ENCODE data around the gene OR10J5.
A peak's percentile ranks its signal among the peaks of the same experiment; 100 is the strongest.
"Not testable (repeated sequence)": the region's sequence is repeated elsewhere in the genome, so short reads cannot be mapped to it uniquely, and the experiment has no call there.

The OR10J5 gene

GRCh38 chr1:159535907-159536306 is at the start of gene OR10J5:
TSS of gene OR10J5 (minus strand) at chr1:159536007. CDS start at chr1:159536007, 0 bp downstream.
- Mint-ChIP-seq H3K4me1 (no peaks in the 10 kb centered on the region), H3K27me3 (peaks cover 14% of the 10 kb centered on the region), H3K36me3 (ENCODE audit: low read depth) (no peaks in the 10 kb centered on the region), H3K27ac (no peak within 1 kb of the TSS), H3K4me3 (no peak within 1 kb of the TSS), H3K9me3 (no peaks in the 10 kb centered on the region)
- ATAC-seq, result no peak
- no peak for DNase-seq

GRCh38 chr1:159584536-159584935 is 48.7 kb upstream of the OR10J5 start:
- Mint-ChIP-seq H3K4me1 (peaks cover 2% of the 10 kb centered on the region), H3K27me3 (peaks cover 13% of the 10 kb centered on the region), H3K27ac (no peak overlapping the region), H3K9me3 (no peaks in the 10 kb centered on the region), H3K4me3 (no peak overlapping the region), H3K36me3 (ENCODE audit: low read depth) (no peaks in the 10 kb centered on the region)
- ATAC-seq (no peak), DNase-seq (no peak)

- peaks cover 15% of the 10 kb centered on the region for H3K27me3 Mint-ChIP-seq
- no peak for DNase-seq
- H3K4me1 Mint-ChIP-seq, result peaks cover 2% of the 10 kb centered on the region
Observed at GRCh38 chr1:159581422-159581821, 45.6 kb upstream of the OR10J5 start.

GRCh38 chr1:159580340-159580739 is 44.5 kb upstream of the OR10J5 start:
- DNase-seq, result no peak
- peaks cover 15% of the 10 kb centered on the region for H3K27me3 Mint-ChIP-seq
- no peaks in the 10 kb centered on the region for H3K36me3 Mint-ChIP-seq (ENCODE audit: low read depth)
- H3K4me1 Mint-ChIP-seq, result peaks cover 2% of the 10 kb centered on the region
- H3K4me3 Mint-ChIP-seq, result no peak overlapping the region
- peaks cover under 1% of the 10 kb centered on the region for H3K9me3 Mint-ChIP-seq
- peak; percentile 46 for ATAC-seq
- no peak overlapping the region for H3K27ac Mint-ChIP-seq

More at GRCh38 chr1:159581422-159581821, 45.6 kb upstream of the OR10J5 start:
- no peaks in the 10 kb centered on the region for H3K36me3 Mint-ChIP-seq (ENCODE audit: low read depth)
- no peak overlapping the region for H3K27ac Mint-ChIP-seq
- H3K4me3 Mint-ChIP-seq, result no peak overlapping the region
- H3K9me3 Mint-ChIP-seq, result no peaks in the 10 kb centered on the region
- ATAC-seq, result no peak

- ATAC-seq, result no peak
- Mint-ChIP-seq H3K27me3 (peaks cover 16% of the 10 kb centered on the region), H3K36me3 (ENCODE audit: low read depth) (no peaks in the 10 kb centered on the region), H3K27ac (no peak overlapping the region), H3K4me1 (peaks cover 2% of the 10 kb centered on the region), H3K4me3 (no peak overlapping the region), H3K9me3 (peaks cover 6% of the 10 kb centered on the region)
- DNase-seq, result no peak
Observed at GRCh38 chr1:159577446-159577845, 41.6 kb upstream of the OR10J5 start.

- Mint-ChIP-seq H3K4me3 (no peak overlapping the region), H3K27ac (no peak overlapping the region), H3K27me3 (peaks cover 5% of the 10 kb centered on the region), H3K9me3 (no peaks in the 10 kb centered on the region), H3K36me3 (ENCODE audit: low read depth) (no peaks in the 10 kb centered on the region), H3K4me1 (no peaks in the 10 kb centered on the region)
- ATAC-seq (no peak), DNase-seq (no peak)
Observed at GRCh38 chr1:159562680-159563079, 26.9 kb upstream of the OR10J5 start.

- Mint-ChIP-seq H3K36me3 (ENCODE audit: low read depth) (no peaks in the 10 kb centered on the region), H3K9me3 (no peaks in the 10 kb centered on the region), H3K4me1 (no peaks in the 10 kb centered on the region), H3K27ac (no peak overlapping the region), H3K27me3 (peaks cover 7% of the 10 kb centered on the region), H3K4me3 (no peak overlapping the region)
- DNase-seq, result no peak
- ATAC-seq, result no peak
Observed at GRCh38 chr1:159561497-159561896, 25.7 kb upstream of the OR10J5 start.

GRCh38 chr1:159560599-159560998 is 24.8 kb upstream of the OR10J5 start:
- no peaks in the 10 kb centered on the region for H3K9me3 Mint-ChIP-seq
- no peaks in the 10 kb centered on the region for H3K4me1 Mint-ChIP-seq

GRCh38 chr1:159556931-159557369 is 21.1 kb upstream of the OR10J5 start:
- H3K27me3 Mint-ChIP-seq, result peaks cover 11% of the 10 kb centered on the region
- H3K27ac Mint-ChIP-seq, result no peak overlapping the region
- ATAC-seq (no peak), DNase-seq (no peak)
- H3K4me3 Mint-ChIP-seq, result no peak overlapping the region
- no peaks in the 10 kb centered on the region for H3K9me3 Mint-ChIP-seq
- no peaks in the 10 kb centered on the region for H3K36me3 Mint-ChIP-seq (ENCODE audit: low read depth)
- H3K4me1 Mint-ChIP-seq, result no peaks in the 10 kb centered on the region

More at GRCh38 chr1:159560599-159560998, 24.8 kb upstream of the OR10J5 start:
- peaks cover 4% of the 10 kb centered on the region for H3K27me3 Mint-ChIP-seq
- ATAC-seq (no peak), DNase-seq (no peak)
- no peak overlapping the region for H3K4me3 Mint-ChIP-seq
- no peaks in the 10 kb centered on the region for H3K36me3 Mint-ChIP-seq (ENCODE audit: low read depth)
- no peak overlapping the region for H3K27ac Mint-ChIP-seq

- ATAC-seq (no peak), DNase-seq (no peak)
- Mint-ChIP-seq H3K4me1 (no peaks in the 10 kb centered on the region), H3K36me3 (ENCODE audit: low read depth) (no peaks in the 10 kb centered on the region), H3K4me3 (no peak overlapping the region), H3K27me3 (peaks cover 17% of the 10 kb centered on the region), H3K27ac (no peak overlapping the region), H3K9me3 (no peaks in the 10 kb centered on the region)
Observed at GRCh38 chr1:159554696-159555095, 18.9 kb upstream of the OR10J5 start.

- H3K36me3 Mint-ChIP-seq (ENCODE audit: low read depth), result no peaks in the 10 kb centered on the region
- H3K27ac Mint-ChIP-seq, result no peak overlapping the region
- H3K4me3 Mint-ChIP-seq, result no peak overlapping the region
- no peaks in the 10 kb centered on the region for H3K9me3 Mint-ChIP-seq
- H3K27me3 Mint-ChIP-seq, result peaks cover 17% of the 10 kb centered on the region
- DNase-seq (no peak), ATAC-seq (no peak)
- no peaks in the 10 kb centered on the region for H3K4me1 Mint-ChIP-seq
Observed at GRCh38 chr1:159554261-159554660, 18.5 kb upstream of the OR10J5 start.

GRCh38 chr1:159548126-159548525 is 12.3 kb upstream of the OR10J5 start:
- Mint-ChIP-seq H3K9me3 (no peaks in the 10 kb centered on the region), H3K4me3 (no peak overlapping the region), H3K27ac (no peak overlapping the region), H3K27me3 (peaks cover 15% of the 10 kb centered on the region), H3K4me1 (no peaks in the 10 kb centered on the region), H3K36me3 (ENCODE audit: low read depth) (no peaks in the 10 kb centered on the region)
- ATAC-seq (no peak), DNase-seq (no peak)

GRCh38 chr1:159532922-159533321 is 2.9 kb downstream of the OR10J5 start:
- DNase-seq, result no peak
- H3K27me3 Mint-ChIP-seq, result peaks cover 16% of the 10 kb centered on the region
- no peaks in the 10 kb centered on the region for H3K36me3 Mint-ChIP-seq (ENCODE audit: low read depth)
- ATAC-seq, result no peak
- H3K9me3 Mint-ChIP-seq, result no peaks in the 10 kb centered on the region
- no peaks in the 10 kb centered on the region for H3K4me1 Mint-ChIP-seq
- no peak overlapping the region for H3K4me3 Mint-ChIP-seq
- H3K27ac Mint-ChIP-seq, result no peak overlapping the region

GRCh38 chr1:159524792-159525191 is 11.0 kb downstream of the OR10J5 start:
- H3K4me3 Mint-ChIP-seq; H3K27me3 Mint-ChIP-seq; H3K9me3 Mint-ChIP-seq; ATAC-seq; DNase-seq; H3K4me1 Mint-ChIP-seq; H3K27ac Mint-ChIP-seq; H3K36me3 Mint-ChIP-seq (ENCODE audit: low read depth): not testable (repeated sequence)

- H3K27me3 Mint-ChIP-seq, result peaks cover 9% of the 10 kb centered on the region
- DNase-seq (no peak), ATAC-seq (no peak)
- peaks cover 19% of the 10 kb centered on the region for H3K9me3 Mint-ChIP-seq
- H3K4me1 Mint-ChIP-seq, result no peaks in the 10 kb centered on the region
- H3K36me3 Mint-ChIP-seq (ENCODE audit: low read depth), result no peaks in the 10 kb centered on the region
- H3K4me3 Mint-ChIP-seq, result no peak overlapping the region
- H3K27ac Mint-ChIP-seq, result no peak overlapping the region
Observed at GRCh38 chr1:159510229-159510541, 25.6 kb downstream of the OR10J5 start.

Data from activated naive CD8-positive, alpha-beta T cell treated with anti-CD3 and anti-CD28 coated beads, Interleukin-2, amount 50 U/mL, for 24 hours (primary cell).